CD1c-positive myeloid dendritic cell (primary cell): ENCODE results near the gene PPP1CB.
"Not testable (repeated sequence)": the region's sequence is repeated elsewhere in the genome, so short reads cannot be mapped to it uniquely, and the experiment has no call there.

ENCODE experiments used
- DNase-seq: peaks from one replicate; pipeline ENCODE4 v3.0.0-alpha.2; 2016; ENCODE audit errors: extremely low spot score

PPP1CB gene

DNA sequence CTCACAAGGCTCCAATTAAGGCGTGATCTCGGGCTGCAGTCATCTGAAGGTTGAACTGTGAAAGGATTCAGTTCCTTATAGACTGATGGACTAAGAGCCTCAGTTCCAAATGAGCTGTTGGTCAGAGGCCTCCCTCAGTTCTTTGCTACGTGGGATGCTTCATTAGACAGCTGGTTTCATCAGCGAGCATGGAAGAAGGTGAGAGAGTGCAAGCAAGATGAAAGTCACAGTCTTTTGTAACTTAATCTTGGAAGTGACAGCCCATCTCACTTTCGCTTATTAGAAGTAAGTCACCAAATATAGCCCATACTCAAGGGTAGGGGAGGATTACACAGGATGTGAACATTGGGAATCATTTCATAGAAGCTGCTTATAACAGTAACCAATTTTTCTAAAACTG, 26.8 kb downstream of the PPP1CB start:
- peak; percentile 19 for DNase-seq

DNA sequence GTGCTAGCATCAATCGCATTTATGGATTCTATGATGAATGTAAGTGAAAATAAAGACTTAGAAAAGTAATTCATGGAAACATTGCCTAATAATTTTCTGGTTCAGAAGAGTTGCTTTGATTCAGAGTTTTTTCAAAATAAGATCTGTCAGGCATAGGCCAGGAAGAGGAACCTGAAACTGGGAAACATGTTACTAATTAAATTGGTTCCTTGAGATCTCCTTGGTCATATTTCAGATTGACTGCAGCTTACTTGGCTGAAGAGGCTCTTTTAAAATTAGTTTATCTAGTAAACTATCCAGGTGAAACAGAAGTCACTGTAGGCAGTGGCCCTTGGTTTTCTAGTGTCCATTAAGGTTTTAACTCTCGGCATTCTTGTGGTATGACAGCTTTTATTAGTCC, 27.4 kb downstream of the PPP1CB start:
- peak; percentile 44 for DNase-seq

- no peak for DNase-seq
These were observed 28.9 kb downstream of the PPP1CB start for GRCh38 chr2:28780496-28780895.

- DNase-seq, result no peak
These were observed 30.8 kb downstream of the PPP1CB start for GRCh38 chr2:28782423-28782822.

DNA sequence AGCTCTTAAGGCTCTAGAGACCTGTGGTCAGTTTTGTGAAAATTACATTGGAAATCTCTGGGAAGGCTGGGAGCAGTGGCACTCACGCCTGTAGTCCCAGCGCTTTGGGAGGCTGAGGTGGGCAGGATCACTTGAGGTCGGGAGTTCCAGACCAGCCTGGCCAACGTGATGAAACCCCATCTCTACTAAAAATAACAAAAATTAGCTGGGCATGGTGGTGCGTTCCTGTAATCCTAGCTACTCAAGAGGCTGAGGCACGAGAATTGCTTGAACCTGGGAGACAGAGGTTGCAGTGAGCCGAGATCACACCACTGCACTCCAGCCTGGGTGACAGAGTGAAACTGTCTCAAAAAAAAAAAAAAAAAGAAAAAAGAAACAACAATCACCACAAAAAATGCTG, 32.9 kb downstream of the PPP1CB start:
- DNase-seq, result not testable (repeated sequence)

DNA sequence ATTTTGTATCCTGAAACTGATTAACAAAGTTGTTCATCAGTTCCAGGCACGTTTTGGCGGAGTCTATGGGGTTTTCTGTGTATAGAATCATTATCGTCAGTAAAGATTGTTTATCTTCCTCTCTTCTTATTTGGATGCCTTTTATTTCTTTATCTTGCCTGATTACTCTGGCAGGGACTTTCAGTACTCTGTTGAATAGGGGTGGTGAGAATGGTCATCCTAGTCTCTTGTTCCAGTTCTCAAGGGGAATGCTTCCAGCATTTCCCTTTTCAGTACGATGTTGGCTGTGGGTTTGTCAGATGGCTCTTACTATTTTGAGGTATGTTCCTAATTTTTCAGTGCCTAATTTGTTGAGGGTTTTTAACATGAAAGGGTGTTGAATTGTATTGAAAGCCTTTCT, 45.0 kb downstream of the PPP1CB start:
- DNase-seq, result no peak

DNA sequence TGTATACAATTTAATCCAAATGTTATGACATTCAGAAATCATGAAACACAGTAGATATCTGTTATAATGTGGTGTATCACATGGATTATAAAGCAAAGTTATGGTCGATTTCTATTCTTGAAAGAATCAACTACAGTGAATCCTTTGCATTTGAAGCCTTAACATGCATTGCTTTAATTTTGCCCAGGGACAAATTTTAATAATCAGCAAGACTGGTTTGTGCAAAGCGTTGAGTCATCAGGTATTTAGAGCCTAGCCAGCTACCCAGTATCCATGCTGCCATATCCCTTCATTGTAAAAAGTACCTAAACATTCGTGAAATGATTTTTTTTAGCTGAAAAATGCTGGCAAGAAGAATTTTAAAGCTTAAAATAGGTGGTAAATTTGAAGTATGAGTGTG, 50.1 kb downstream of the PPP1CB start:
- DNase-seq, result no peak

DNA sequence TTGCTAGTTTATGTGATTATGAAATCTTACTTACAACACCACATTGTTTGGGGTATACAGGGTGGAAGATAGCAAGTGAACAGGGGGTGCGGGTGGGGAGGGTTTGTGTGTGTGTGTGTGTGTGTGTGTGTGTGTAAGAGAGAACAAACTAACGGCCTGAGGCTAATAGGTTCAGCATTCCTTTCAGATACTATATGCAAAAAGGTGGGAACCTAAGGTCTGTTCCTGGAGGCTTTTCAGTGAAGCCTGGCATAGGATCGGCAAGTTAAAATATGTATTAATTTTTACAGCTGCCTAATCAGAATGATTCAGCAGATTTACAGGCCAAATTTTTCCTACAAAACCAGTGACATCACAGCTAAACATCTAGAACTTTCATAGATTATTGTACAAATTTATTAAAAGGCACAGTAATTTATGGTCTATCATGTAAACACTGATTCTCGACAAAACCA, 51.4 kb downstream of the PPP1CB start:
- no peak for DNase-seq

- DNase-seq, result no peak
These were observed 58.3 kb downstream of the PPP1CB start for GRCh38 chr2:28809927-28810326.

DNA sequence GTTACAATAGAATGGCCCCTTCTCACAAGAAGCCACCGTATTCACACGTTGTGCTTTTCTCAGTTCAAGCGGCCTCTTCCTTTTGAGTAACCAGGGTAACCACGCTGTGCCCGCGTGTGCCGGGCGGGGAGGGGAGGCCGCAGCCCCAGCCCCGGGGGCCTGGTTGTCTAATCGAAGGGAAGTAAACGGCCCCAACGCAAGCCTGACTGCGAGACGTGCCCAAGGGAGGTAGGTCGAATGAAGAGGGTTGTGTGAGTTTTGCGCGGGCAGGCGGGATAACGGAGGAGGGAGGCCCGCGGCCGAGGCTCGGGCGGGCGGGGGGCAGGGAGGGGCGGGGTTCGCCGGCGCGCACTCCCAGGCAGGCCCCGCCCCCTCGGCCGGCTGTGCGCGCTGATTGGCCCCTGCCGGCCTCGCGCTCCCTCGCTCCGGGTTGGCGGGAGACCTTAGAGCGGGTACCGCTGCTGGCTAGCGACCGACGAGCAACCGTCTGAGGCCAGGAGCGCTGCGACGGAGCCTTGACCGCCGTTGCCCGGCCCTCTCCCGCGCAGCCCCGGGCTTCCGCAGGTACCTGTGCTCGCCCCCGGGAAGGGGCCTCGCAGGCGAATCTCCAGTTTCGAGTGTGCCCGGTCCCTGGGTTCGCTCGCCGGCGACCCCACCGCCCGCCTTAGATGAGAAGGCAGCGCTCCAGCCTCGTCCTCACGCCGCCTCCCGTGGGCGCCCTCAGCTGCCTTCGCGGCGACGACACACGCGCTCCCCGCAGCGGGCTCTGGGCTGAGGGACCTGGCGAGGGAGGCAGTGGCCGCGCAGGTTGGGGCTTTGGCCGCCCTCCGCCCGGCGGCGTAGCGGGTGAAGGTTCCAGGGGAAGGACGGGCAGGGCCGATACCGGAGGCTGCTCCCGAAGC, 59.0 kb downstream of the PPP1CB start, which contains the start of gene SPDYA:
Gene SPDYA (plus strand): TSS at position 451 of the 902 bp plus-strand sequence. CDS start 5,181 bp downstream, outside the sequence.
- peak; percentile 71 for DNase-seq

GRCh38 chr2:28818053-28818452, 66.4 kb downstream of the PPP1CB start:
- DNase-seq, result no peak

DNA sequence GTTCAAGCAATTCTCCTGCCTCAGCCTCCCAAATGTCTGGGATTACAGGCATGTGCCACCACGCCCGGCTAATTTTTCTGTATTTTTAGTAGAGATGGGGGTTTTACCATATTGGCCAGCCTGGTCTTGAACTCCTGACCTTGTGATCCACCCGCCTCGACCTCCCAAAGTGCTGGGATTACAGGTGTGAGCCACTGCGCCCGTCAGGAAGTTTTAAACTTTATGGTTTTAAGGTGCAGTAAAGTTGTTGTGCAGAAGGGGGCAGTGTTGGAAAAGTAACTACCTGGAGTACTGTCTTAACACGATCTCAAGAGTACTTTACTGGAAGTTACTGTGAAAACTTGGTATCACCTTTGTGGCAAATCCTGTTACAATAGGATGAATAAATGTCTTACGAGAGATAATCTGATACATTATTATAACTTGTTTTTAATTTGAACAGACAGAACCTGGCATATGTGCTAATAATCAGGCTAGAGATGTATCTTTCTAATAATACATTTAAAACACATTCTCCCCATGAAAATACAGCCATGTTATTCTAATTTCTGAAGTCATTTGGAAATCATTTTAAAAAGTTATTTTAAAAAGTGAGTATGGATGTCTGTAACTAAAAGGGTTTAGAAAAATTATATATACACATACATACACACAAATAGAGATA, 69.8 kb downstream of the PPP1CB start:
- DNase-seq, result peak; percentile 65

DNA sequence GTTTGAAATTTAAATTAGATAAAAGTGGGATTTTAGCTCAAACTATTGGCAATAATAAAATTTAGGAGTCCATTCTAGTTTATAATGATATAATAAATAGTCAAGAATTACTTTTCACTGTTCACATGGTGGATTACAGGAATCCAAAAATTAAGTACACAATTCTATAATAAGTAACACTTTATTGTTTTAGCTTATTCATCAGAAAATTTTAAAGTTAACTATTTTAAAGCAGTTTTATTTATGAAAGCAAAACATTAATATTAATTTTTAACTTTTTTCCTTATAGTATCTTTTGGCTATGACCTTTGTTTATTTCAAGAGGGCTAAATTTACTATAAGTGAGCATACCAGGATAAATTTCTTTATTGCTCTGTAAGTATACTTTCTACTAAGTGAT, 70.4 kb downstream of the PPP1CB start:
- no peak for DNase-seq

DNA sequence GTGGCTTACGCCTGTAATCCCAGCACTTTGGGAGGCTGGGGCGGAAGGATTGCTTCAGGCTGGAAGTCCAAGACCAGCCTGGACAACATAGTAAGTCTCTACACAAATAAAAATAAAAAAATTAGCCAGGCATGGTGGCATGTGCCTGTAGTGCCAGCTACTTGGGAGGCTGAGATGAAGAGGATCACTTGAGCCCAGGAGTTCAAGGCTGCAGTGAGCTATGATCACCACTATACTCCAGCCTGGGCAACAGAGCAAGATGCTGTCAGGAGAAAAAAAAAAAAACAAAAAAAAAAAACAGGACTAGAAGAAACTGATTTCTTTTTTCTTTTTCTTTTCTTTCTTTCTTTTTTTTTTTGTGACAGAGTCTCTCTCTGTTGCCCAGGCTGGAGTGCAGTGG, 72.6 kb downstream of the PPP1CB start:
- no peak for DNase-seq

DNA sequence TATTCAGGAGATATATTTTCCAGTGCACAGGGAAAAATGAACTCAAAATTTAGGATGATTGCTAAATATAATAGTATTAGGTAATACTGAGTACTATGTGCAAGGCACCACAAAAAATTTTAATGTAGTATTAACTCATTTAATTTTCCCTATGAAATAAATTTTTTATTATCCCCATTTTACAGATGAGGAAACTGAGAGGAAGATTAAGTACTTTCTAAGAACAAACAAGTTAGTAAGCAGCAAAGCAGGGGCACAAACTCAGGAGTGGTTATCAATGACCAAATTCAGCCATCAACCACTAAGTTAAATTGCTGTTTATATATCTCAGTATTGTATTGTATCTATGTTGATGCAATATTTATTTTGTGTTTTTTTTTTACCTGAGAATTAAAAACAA, 73.2 kb downstream of the PPP1CB start:
- DNase-seq, result no peak

GRCh38 chr2:28828382-28828781, 76.8 kb downstream of the PPP1CB start:
- DNase-seq, result no peak

DNA sequence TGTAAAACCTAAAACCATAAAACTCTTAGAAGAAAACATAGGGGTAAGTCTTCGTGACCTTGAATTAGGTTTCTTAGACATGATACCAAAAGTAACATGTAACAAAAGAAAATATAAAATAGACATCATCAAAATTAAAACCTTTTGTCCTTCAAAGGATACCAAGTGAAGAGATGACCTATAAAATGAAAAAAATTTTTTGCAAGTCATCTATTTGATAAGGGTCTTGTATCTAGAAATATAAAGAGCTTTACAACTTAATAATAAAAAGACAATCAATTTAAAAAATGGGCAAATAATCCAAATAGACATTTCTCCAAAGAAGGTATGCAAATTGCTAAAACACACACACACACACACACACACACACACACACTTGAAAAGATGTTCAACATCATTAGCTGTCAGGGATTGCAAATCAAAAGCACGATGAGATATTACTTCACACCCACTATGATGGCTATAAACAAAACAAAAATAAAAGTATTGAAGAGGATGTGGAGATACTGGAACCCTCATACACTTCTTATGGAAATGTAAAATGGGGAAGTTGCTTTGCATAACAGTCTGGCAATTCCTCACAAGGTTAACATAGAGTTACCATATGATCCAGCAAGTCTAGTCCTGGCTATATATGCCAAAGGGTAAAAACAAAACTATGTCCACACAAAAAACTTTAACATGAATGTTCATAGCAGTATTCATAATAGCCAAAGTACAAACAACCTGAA, 82.3 kb downstream of the PPP1CB start:
- peak; percentile 29 for DNase-seq

DNA sequence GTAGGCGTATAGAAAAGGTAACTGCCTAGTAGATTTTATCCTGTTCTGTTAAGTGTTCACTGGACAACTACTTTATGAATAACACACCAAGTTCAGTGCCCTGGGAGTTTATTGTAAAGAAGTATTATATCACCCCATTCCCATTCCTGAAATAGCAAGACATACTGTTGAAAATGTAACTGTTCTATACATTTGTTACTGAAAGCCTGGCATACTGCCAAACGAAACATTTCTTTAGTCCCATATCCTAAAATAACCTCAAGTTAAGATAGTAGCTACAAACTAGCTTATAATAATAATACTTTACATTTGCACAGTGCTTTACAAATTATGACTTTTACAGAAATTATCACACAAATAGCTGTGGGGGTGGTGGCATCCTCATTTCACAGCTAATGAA, 84.2 kb downstream of the PPP1CB start:
- DNase-seq, result no peak

- DNase-seq, result no peak
These were observed 87.3 kb downstream of the PPP1CB start for GRCh38 chr2:28838971-28839370.

GRCh38 chr2:28842042-28842441, 90.4 kb downstream of the PPP1CB start:
- no peak for DNase-seq
